Measurements from ENCODE around the gene PPEF1. TPM values are rescaled to one million over a fixed set of nuclear protein-coding genes. Genes with fewer than 3 reads are reported as not detected.
"Not testable (repeated sequence)": the region's sequence is repeated elsewhere in the genome, so short reads cannot be mapped to it uniquely, and the experiment has no call there.

Gene PPEF1
- total RNA-seq, 1 experiment from 2014 or later = 0.54 TPM

DNA sequence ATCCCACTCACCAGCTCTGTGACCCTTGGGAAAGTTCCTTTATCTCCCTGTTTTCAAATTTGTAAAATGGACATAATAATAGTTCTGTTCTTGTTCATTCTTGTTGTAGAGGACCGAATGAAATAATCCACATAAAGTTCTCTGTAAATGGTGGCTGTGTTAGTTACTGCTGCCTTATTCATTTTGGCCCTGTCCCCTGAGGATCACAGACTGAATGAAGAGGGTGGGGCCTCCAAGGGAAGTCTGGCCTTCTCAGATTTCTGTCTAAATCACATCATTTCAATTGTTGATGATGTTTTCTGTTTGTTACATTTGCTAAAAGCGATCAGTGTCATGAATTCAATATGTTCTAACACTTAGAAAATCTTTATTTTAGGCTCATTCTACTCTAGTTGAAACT lies 117.9 kb downstream of the PPEF1 start:
- H3K36me3 ChIP-seq (ENCODE audit: control insufficient read depth, insufficient read depth, low read length) = no peaks in the 10 kb centered on the region
- H3K27me3 ChIP-seq (replicated peaks; ENCODE audit: control insufficient read depth, insufficient read depth, low read length) = no peaks in the 10 kb centered on the region
- no TSS peak for BruUV-seq (replicated peaks)
- H3K4me1 Mint-ChIP-seq (ENCODE audit: low read depth, unreplicated experiment) = peaks cover 7% of the 10 kb centered on the region
- H3K4me3 Mint-ChIP-seq (ENCODE audit: unreplicated experiment) = no peak overlapping the region
- H3K9me3 Mint-ChIP-seq (ENCODE audit: unreplicated experiment) = peaks cover 7% of the 10 kb centered on the region
- no peak overlapping the region for H3K27ac Mint-ChIP-seq (ENCODE audit: unreplicated experiment)
- TF ChIP-seq CTCF (IDR thresholded peaks at IDR 0.05; ENCODE audit: insufficient read depth in 1 of 2, low read depth in 1 of 2, low read length in 1 of 2, severe bottlenecking in 1 of 2, unreplicated experiment in 1 of 2) = no peak
- no peak for DNase-seq
- H3K9me3 ChIP-seq = no peaks in the 10 kb centered on the region
- no peak overlapping the region for H3K4me3 ChIP-seq (ENCODE audit: low read depth, low read length)
- intact Hi-C loops (cut with micrococcal nuclease; ENCODE audit: unreplicated experiment) = no loop called here
- H3K27me3 Mint-ChIP-seq (ENCODE audit: insufficient read depth, unreplicated experiment) = no peaks in the 10 kb centered on the region
- ChIA-PET POLR2A (no interaction called here), CTCF (no interaction called here)
- no peaks in the 10 kb centered on the region for H3K36me3 Mint-ChIP-seq (ENCODE audit: insufficient read depth, unreplicated experiment)
- no peaks in the 10 kb centered on the region for H3K4me1 ChIP-seq

DNA sequence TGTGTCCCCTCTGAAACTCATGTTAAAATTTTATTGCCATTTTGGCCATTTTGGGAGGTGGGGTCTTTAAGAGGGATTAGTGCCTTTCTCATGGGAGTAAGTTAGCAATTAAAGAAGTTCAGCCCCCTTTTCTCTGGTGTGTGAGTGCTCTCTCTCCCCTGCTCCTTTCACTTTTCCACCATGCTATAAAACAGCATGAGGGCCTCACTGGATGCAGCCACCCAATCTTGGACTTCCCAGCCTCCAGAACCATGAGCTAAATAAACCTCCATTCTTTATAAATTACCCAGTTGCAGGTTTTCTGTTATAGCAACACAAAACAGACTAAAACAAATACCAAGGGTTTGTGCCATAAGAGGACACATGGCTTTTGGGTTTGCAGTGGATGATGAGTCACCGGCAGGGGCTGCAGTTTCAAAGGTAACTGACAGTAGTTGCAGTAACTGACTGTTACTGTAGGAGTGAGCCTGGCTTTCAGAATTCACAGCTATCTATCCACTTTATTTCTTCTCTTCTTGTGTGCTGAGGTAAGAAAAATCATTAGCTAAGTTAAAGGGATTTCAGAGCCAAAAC lies 121.5 kb downstream of the PPEF1 start:
- peaks cover 7% of the 10 kb centered on the region for H3K4me1 Mint-ChIP-seq (ENCODE audit: low read depth, unreplicated experiment)
- POLR2A ChIA-PET = no interaction called here
- Histone ChIP-seq H3K36me3 (ENCODE audit: control insufficient read depth, insufficient read depth, low read length) (no peaks in the 10 kb centered on the region), H3K27me3 (replicated peaks; ENCODE audit: control insufficient read depth, insufficient read depth, low read length) (no peaks in the 10 kb centered on the region), H3K4me1 (no peaks in the 10 kb centered on the region), H3K4me3 (ENCODE audit: low read depth, low read length) (no peak overlapping the region), H3K9me3 (no peaks in the 10 kb centered on the region)
- no peak for DNase-seq
- no TSS peak for BruUV-seq (replicated peaks)
- peaks cover 7% of the 10 kb centered on the region for H3K9me3 Mint-ChIP-seq (ENCODE audit: unreplicated experiment)
- CTCF ChIA-PET = no interaction called here
- intact Hi-C loops (cut with micrococcal nuclease; ENCODE audit: unreplicated experiment) = no loop called here
- no peaks in the 10 kb centered on the region for H3K36me3 Mint-ChIP-seq (ENCODE audit: insufficient read depth, unreplicated experiment)
- no peak for TF ChIP-seq CTCF (IDR thresholded peaks at IDR 0.05; ENCODE audit: insufficient read depth in 1 of 2, low read depth in 1 of 2, low read length in 1 of 2, severe bottlenecking in 1 of 2, unreplicated experiment in 1 of 2)
- H3K27ac Mint-ChIP-seq (ENCODE audit: unreplicated experiment) = no peak overlapping the region
- H3K27me3 Mint-ChIP-seq (ENCODE audit: insufficient read depth, unreplicated experiment) = no peaks in the 10 kb centered on the region
- H3K4me3 Mint-ChIP-seq (ENCODE audit: unreplicated experiment) = no peak overlapping the region

DNA sequence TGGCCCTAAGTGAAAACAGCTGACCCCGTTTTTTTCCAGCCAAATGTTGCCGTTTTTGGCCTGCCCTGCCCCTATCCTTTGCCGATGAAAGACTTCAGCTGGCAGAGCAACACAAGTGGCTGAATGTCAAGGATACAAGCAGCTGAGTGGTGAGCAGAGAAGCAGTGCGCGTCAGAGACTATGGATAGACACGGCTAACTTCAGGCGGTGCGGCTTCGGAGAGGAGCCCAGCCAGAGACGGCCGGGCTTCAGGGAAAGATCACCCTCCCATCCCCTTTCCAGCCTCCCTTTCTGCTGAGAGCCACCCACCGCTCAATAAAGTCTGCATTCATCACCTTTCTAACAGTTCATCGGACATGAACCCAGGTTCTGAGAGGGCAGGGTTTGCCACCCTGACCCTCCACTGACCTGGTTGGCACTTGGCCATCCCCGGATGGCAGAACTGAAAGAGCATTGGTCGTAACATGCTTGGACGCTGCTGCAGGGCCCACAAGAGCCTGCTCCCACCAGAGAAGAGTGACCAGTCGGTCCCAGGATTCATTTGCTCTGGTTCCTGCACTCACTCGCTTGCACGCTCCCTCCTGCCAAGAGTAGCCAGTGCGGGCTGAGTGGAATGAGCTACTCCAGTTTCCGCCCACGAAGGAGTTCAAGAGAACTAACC lies 125.8 kb downstream of the PPEF1 start:
- no peaks in the 10 kb centered on the region for H3K36me3 Mint-ChIP-seq (ENCODE audit: insufficient read depth, unreplicated experiment)
- Histone ChIP-seq H3K4me1 (no peaks in the 10 kb centered on the region), H3K4me3 (ENCODE audit: low read depth, low read length) (no peak overlapping the region), H3K36me3 (ENCODE audit: control insufficient read depth, insufficient read depth, low read length) (no peaks in the 10 kb centered on the region), H3K9me3 (no peaks in the 10 kb centered on the region), H3K27me3 (replicated peaks; ENCODE audit: control insufficient read depth, insufficient read depth, low read length) (no peaks in the 10 kb centered on the region)
- no peaks in the 10 kb centered on the region for H3K9me3 Mint-ChIP-seq (ENCODE audit: unreplicated experiment)
- intact Hi-C loops (cut with micrococcal nuclease; ENCODE audit: unreplicated experiment) = no loop called here
- no peak for DNase-seq
- ChIA-PET CTCF (no interaction called here), POLR2A (interaction anchor here (0.9 kb wide), 1 partner anchor 15 kb away, joined by 3 read pairs; no protein-coding TSS in a partner anchor)
- H3K4me3 Mint-ChIP-seq (ENCODE audit: unreplicated experiment) = peak overlapping the region; percentile 37
- no peaks in the 10 kb centered on the region for H3K27me3 Mint-ChIP-seq (ENCODE audit: insufficient read depth, unreplicated experiment)
- H3K4me1 Mint-ChIP-seq (ENCODE audit: low read depth, unreplicated experiment) = no peaks in the 10 kb centered on the region
- H3K27ac Mint-ChIP-seq (ENCODE audit: unreplicated experiment) = no peak overlapping the region
- TSS peak; percentile 28 for BruUV-seq (replicated peaks)
- TF ChIP-seq CTCF (IDR thresholded peaks at IDR 0.05; ENCODE audit: insufficient read depth in 1 of 2, low read depth in 1 of 2, low read length in 1 of 2, severe bottlenecking in 1 of 2, unreplicated experiment in 1 of 2) = no peak

GRCh38 chrX:18847901-18848300 lies 140.5 kb downstream of the PPEF1 start:
- Mint-ChIP-seq H3K4me3 (ENCODE audit: unreplicated experiment) (peak overlapping the region; percentile 37), H3K27ac (ENCODE audit: unreplicated experiment) (peak overlapping the region; percentile 92), H3K4me1 (ENCODE audit: low read depth, unreplicated experiment) (peaks cover 14% of the 10 kb centered on the region)
- H3K27me3 ChIP-seq (replicated peaks; ENCODE audit: control insufficient read depth, insufficient read depth, low read length); H3K9me3 ChIP-seq; H3K27me3 Mint-ChIP-seq (ENCODE audit: insufficient read depth, unreplicated experiment); H3K36me3 Mint-ChIP-seq (ENCODE audit: insufficient read depth, unreplicated experiment); H3K4me3 ChIP-seq (ENCODE audit: low read depth, low read length); CTCF ChIA-PET; H3K9me3 Mint-ChIP-seq (ENCODE audit: unreplicated experiment); BruUV-seq (replicated peaks); H3K36me3 ChIP-seq (ENCODE audit: control insufficient read depth, insufficient read depth, low read length): not testable (repeated sequence)
- peaks cover 23% of the 10 kb centered on the region for H3K4me1 ChIP-seq
- peak; percentile 35 to 54 for DNase-seq
- POLR2A ChIA-PET = interaction anchor here (0.6 to 1.4 kb wide), 2 partner anchors 15 to 38 kb away, joined by 3 to 4 read pairs; no protein-coding TSS in a partner anchor
- intact Hi-C loops (cut with micrococcal nuclease; ENCODE audit: unreplicated experiment) = loop anchor here (1.0 to 5.0 kb wide), 3 partner anchors 38 to 216 kb away; no protein-coding TSS in a partner anchor
